DMS53 (cell line): ENCODE measurements around the gene CPAMD8.
"Not testable (repeated sequence)": the region's sequence is repeated elsewhere in the genome, so short reads cannot be mapped to it uniquely, and the experiment has no call there.

Experiments
- DNase-seq: peaks from one replicate; lab custom pipeline; 2025; lab: John Stamatoyannopoulos, UW

CPAMD8 gene

GRCh38 chr19:16874978-16875299 is 151.7 kb downstream of the CPAMD8 start:
- DNase-seq, result not testable (repeated sequence)

DNA sequence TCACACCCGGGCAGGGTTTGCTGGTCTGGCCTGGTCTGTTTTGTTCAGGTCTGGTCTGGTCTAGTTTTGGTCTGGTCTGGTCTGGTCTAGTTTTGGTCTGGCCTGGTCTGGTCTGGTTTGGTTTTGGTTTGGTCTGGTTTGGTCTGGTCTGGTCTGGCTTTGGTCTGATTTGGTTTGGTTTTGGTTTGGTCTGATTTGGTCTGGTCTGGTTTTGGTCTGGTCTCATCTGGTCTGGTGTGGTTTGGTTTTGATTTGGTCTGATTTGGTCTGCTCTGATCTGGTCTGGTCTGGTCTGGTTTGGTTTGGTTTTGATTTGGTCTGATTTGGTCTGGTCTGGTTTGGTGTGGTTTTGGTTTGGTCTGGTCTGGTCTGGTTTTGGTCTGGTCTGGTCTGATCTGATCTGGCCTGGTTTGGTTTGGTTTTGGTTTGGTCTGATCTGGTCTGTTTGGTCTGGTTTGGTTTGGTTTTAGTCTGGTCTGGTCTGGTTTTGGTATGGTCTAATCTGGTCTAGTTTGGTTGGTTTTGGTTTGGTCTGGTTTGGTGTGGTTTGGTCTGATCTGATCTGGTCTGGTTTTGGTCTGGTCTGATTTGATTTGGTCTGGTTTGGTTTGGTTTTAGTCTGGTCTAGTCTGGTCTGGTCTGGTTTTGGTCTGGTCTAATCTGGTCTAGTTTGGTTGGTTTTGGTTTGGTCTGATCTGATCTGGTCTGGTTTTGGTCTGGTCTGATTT is 152.2 kb downstream of the CPAMD8 start:
- no peak for DNase-seq

GRCh38 chr19:16873594-16873993 is 153.0 kb downstream of the CPAMD8 start:
- DNase-seq, result no peak

GRCh38 chr19:16872728-16873127 is 153.9 kb downstream of the CPAMD8 start:
- no peak for DNase-seq

GRCh38 chr19:16871871-16872270 is 154.7 kb downstream of the CPAMD8 start:
- DNase-seq, result no peak

DNA sequence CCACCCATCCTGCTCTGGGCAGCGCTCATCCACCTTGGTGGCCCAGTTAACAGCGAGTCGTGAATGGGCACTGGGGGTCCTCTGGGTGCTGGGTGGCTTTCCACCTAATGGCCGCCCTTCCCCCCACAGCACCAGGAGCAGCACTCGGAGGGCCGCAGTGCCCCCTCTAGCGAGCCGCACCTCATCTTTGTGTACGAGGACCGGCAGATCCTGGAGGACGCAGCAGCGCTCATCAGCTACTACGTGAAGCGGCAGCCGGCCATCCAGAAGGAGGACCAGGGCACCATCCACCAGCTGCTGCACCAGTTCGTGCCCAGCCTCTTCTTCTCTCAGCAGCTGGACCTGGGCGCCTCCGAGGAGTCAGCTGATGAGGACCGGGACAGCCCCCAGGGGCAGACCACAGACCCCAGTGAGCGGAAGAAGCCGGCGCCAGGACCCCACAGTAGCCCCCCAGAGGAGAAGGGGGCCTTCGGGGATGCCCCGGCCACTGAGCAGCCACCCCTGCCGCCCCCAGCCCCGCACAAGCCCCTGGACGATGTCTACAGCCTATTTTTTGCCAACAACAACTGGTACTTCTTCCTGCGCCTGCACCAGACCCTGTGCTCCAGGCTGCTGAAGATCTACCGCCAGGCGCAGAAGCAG is 157.2 kb downstream of the CPAMD8 start:
- DNase-seq, result no peak

GRCh38 chr19:16868423-16869130 is 158.0 kb downstream of the CPAMD8 start:
- no peak for DNase-seq

DNA sequence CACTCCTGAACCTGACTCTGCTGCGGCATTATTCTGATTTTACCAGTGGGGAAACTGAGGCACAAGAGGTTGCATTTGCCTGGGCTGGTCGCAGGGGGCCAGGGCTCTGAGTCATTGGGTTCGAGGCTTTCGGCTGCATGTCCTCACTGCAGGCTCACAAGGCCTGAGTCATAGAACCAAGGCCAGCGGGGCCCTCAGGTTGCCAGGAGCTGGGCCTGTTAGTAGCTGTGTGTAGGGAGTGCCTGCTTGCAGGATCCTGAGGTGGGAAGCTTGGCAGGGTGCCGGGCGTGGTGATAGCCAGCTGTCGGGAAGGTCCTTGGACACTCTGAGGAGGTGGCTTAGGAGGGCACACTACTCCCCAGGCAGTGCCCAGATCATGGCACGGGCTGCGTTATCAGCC is 159.4 kb downstream of the CPAMD8 start:
- DNase-seq, result no peak

DNA sequence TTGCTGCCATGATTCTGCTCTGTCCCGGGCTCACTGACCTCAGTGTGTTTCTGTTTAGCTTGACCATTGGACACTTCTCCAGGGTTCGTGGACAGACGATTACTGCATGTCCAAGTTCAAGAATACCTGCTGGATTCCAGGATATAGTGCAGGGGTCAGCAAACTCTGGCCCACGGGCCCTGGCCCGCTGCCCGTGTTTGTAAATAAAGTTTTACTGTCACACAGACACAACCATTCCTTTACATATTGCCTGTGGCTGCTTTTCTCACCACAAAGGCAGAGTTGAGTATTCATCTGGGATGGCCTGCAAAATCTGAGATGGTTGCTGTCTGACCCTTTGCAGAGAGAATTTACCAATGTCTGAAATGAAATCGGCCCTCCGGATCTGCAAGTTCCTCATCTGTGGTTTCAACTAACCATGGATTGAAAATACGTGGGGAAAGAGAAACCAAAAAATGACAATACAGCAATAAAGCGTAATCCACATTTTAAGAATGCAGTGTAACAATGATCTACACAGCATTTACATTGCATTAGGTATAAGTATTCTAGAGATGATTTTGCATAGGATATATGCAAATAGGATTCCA is 163.7 kb downstream of the CPAMD8 start:
- no peak for DNase-seq

GRCh38 chr19:16861834-16862233 is 164.8 kb downstream of the CPAMD8 start:
- DNase-seq, result no peak

GRCh38 chr19:16861011-16861410 is 165.6 kb downstream of the CPAMD8 start:
- DNase-seq, result no peak

GRCh38 chr19:16860118-16860517 is 166.5 kb downstream of the CPAMD8 start:
- no peak for DNase-seq

GRCh38 chr19:16859626-16860025 is 167.0 kb downstream of the CPAMD8 start:
- no peak for DNase-seq

GRCh38 chr19:16856091-16856490 is 170.5 kb downstream of the CPAMD8 start:
- no peak for DNase-seq

DNA sequence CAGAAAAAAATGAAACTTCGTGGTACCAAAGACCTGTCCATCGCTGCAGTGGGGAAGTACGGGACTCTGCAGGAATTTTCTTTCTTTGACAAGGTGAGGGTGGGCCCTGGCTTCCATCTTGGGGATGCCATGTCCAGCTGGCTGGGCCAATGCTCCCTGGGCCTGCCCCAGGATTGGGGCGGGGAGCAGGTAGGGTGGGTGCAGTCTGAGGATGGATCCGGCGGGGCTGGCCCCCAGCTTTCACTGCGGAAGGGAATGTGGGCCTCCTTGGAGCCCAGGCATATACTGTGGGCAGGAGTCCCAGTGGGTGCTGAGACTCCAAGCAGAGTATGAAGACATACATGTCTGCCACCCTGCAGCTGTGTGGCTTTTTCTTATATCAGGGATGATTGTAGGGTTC is 173.5 kb downstream of the CPAMD8 start:
- DNase-seq, result no peak

GRCh38 chr19:16851031-16851712 is 175.4 kb downstream of the CPAMD8 start:
- no peak for DNase-seq

GRCh38 chr19:16850133-16850532 is 176.5 kb downstream of the CPAMD8 start:
- no peak for DNase-seq

GRCh38 chr19:16849168-16849567 is 177.4 kb downstream of the CPAMD8 start:
- no peak for DNase-seq

- DNase-seq, result no peak
These were observed 179.2 kb downstream of the CPAMD8 start for GRCh38 chr19:16847430-16847829.

GRCh38 chr19:16846901-16847300 is 179.7 kb downstream of the CPAMD8 start:
- no peak for DNase-seq
